ENCODE measurements around the gene SYNGR3.

The SYNGR3 gene

DNA sequence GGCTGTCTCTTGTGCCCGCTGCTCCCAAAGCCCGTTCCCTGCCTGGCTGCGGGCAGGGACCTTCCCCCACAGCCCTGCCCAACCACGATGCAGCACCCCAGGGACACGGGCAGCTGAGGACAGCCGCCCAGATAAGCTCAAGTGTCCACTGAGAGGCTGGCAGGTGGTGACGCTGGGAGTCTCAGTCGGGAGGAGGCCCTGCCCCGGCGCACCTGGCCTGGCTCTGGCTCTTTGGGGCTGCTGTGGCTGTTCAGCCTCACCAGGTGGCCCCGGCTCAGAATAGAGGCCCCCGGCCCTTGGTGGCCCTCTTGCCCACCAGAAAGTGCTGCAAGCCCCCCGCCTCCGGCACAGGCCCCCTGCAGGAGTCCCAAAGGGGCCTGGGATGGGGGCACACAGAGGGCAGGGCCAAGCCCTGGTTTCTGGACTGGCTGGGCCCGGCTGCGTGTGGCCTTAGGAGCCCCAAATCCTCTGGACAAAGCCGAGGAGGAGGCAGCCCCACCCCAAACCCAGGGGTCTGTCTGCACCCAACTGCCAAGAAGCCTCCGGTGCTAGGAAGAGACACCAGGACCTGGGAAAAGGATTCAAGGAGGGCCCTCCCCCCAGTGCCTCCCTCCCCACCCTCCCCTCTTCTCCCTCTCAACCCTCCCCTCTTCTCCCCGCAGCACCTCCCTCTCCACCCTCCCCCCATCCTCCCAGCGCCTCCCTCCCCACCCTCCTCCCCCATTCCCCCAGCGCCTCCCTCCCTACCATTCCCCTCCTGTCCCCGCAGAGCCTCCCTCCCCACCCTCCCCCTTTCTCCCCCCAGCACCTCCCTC, 52.6 kb downstream of the SYNGR3 start:
- no peak for DNase-seq (ENCODE audit: low spot score)

DNA sequence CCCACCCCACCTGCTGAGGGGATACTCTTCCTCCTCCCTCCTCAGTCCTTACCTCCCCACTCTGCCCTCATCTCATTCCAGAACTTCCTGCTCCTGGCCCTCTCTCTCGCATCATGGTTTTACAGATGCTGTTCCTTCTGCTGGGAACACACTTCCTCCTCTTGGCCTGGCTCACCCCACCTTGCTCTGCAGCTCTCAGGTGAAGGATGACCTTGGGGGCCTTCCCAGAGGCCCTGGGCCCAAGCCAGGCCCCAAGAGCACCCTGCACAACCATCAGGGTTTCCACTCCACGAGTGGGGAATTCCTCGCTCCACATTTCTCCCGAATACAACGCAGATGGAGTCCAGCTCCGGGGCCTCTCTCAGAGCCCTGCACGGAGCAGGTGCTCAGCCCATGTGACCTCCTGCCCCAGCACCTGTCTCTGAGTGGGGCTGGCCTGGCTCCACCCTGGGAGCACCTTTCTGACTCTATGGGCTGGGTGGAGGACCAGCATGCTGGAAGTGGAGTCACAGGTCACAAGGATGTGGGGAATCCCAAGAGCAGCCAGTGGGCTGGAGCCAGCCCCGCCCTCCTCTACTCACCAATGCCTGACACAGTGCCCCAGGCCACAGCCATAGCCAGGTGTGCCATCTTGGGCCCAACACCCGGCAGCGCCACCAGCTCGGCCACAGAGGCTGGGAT, 53.4 kb downstream of the SYNGR3 start:
- no peak for DNase-seq (ENCODE audit: low spot score)

Measured in SW480 (cell line).